Mesenchymal stem cell (in vitro differentiated cells and primary cell): ENCODE data around the gene CCDC158.

ENCODE experiments used
- DNase-seq: peaks from one replicate; pipeline ENCODE4 v3.0.0-alpha.2; 2013
- H2AFZ ChIP-seq: one replicate; pipeline ENCODE4 v1.6.1; 2013; ENCODE audit warnings: low read depth, mild to moderate bottlenecking, control low read depth, inconsistent platforms, low read length, moderate library complexity
- H2AK5ac ChIP-seq: 2 replicates; pipeline ENCODE4 v1.6.1; 2013; ENCODE audit warnings: low read length, moderate library complexity, mild to moderate bottlenecking, inconsistent platforms; ENCODE audit not compliant: severe bottlenecking
- H2BK120ac ChIP-seq: one replicate; pipeline ENCODE4 v1.6.1; 2013; ENCODE audit warnings: low read depth, mild to moderate bottlenecking, inconsistent platforms, low read length, moderate library complexity
- H2BK12ac ChIP-seq, 2 experiments: one replicate each; pipeline ENCODE4 v1.6.1; 2013; ENCODE audit warnings: inconsistent platforms in 2 of 2, low read length in 2 of 2, mild to moderate bottlenecking in 2 of 2, moderate library complexity in 2 of 2, control low read depth in 1 of 2
- H2BK15ac ChIP-seq: one replicate; pipeline ENCODE4 v1.6.1; 2013; ENCODE audit warnings: mild to moderate bottlenecking, low read depth, inconsistent platforms; ENCODE audit not compliant: poor library complexity, severe bottlenecking
- H2BK5ac ChIP-seq: 2 replicates; pipeline ENCODE4 v1.6.1; 2013; ENCODE audit warnings: low read depth, mild to moderate bottlenecking, low read length, control low read depth, inconsistent platforms; ENCODE audit not compliant: poor library complexity, severe bottlenecking
- H3K14ac ChIP-seq, 2 experiments: one replicate each; pipeline ENCODE4 v1.6.1; 2013; ENCODE audit warnings: inconsistent platforms in 2 of 2, low read length in 2 of 2, control low read depth in 1 of 2, mild to moderate bottlenecking in 1 of 2, moderate library complexity in 1 of 2
- H3K18ac ChIP-seq, 2 experiments: one replicate each; pipeline ENCODE4 v1.6.1; 2013; ENCODE audit warnings: inconsistent platforms in 2 of 2, low read length in 2 of 2, control low read depth in 1 of 2, low read depth in 1 of 2, mild to moderate bottlenecking in 1 of 2
- H3K23ac ChIP-seq, 2 experiments: one replicate each; pipeline ENCODE4 v1.6.1; 2013; ENCODE audit warnings: inconsistent platforms in 2 of 2, low read length in 2 of 2, mild to moderate bottlenecking in 2 of 2, moderate library complexity in 2 of 2, control low read depth in 1 of 2
- H3K27ac ChIP-seq: 2 replicates; pipeline ENCODE4 v1.5.1; 2013; ENCODE audit warnings: mild to moderate bottlenecking, moderate library complexity, low read length, control low read depth, inconsistent platforms; ENCODE audit not compliant: poor library complexity, severe bottlenecking
- H3K27me3 ChIP-seq, 2 experiments: 2 replicates each; pipeline versions ENCODE4 v1.6.1 to v1.7.0; 2013; ENCODE audit warnings: low read length in 2 of 2, mild to moderate bottlenecking in 2 of 2, moderate library complexity in 2 of 2, control low read depth in 1 of 2, inconsistent platforms in 1 of 2; ENCODE audit not compliant: control insufficient read depth in 1 of 2, insufficient read depth in 1 of 2
- H3K36me3 ChIP-seq, 2 experiments: 2 replicates each; pipeline versions ENCODE4 v1.6.1 to v1.7.0; 2013; ENCODE audit warnings: low read length in 2 of 2, control low read depth in 1 of 2, inconsistent platforms in 1 of 2, low read depth in 1 of 2, mild to moderate bottlenecking in 1 of 2; ENCODE audit not compliant: insufficient read depth in 2 of 2, control insufficient read depth in 1 of 2
- H3K4ac ChIP-seq, 2 experiments: one replicate each; pipeline ENCODE4 v1.6.1; 2013; ENCODE audit warnings: inconsistent platforms in 2 of 2, low read length in 2 of 2, mild to moderate bottlenecking in 2 of 2, moderate library complexity in 2 of 2, control low read depth in 1 of 2, low read depth in 1 of 2
- H3K4me1 ChIP-seq: 2 replicates; pipeline ENCODE4 v1.6.1; 2013; ENCODE audit warnings: low read depth, low read length, control low read depth; ENCODE audit not compliant: control insufficient read depth, insufficient read depth
- H3K4me2 ChIP-seq: 2 replicates; pipeline ENCODE4 v1.6.1; 2013; ENCODE audit warnings: low read length, mild to moderate bottlenecking, inconsistent platforms; ENCODE audit not compliant: poor library complexity, severe bottlenecking
- H3K4me3 ChIP-seq, 2 experiments: 2 replicates each; pipeline versions ENCODE4 v1.5.1 to v1.7.0; 2013; ENCODE audit warnings: low read length in 2 of 2, mild to moderate bottlenecking in 2 of 2, control low read depth in 1 of 2, low read depth in 1 of 2; ENCODE audit not compliant: insufficient read depth in 1 of 2
- H3K79me1 ChIP-seq: replicated peaks from 2 replicates; pipeline ENCODE4 v1.6.1; 2013; ENCODE audit warnings: mild to moderate bottlenecking, control low read depth, low read length, inconsistent platforms; ENCODE audit not compliant: poor library complexity, severe bottlenecking
- H3K9ac ChIP-seq: 2 replicates; pipeline ENCODE4 v1.7.0; 2013; ENCODE audit warnings: mild to moderate bottlenecking, low read length, moderate library complexity
- H3K9me3 ChIP-seq: 2 replicates; pipeline ENCODE4 v1.7.0; 2013; ENCODE audit warnings: mild to moderate bottlenecking, low read length; ENCODE audit not compliant: control insufficient read depth
- H4K8ac ChIP-seq: one replicate; pipeline ENCODE4 v1.6.1; 2013; ENCODE audit warnings: inconsistent platforms, mild to moderate bottlenecking, low read length, moderate library complexity
- H4K91ac ChIP-seq: one replicate; pipeline ENCODE4 v1.6.1; 2013; ENCODE audit warnings: mild to moderate bottlenecking, low read length, inconsistent platforms
- WGBS: methylation state at CpG from one replicate; pipeline ENCODE4 v1.1.7; 2013; ENCODE audit warnings: mixed read lengths; 5-methylcytosine and 5-hydroxymethylcytosine counted together

CCDC158 gene

GRCh38 chr4:76385974-76386373, 35.0 kb downstream of the CCDC158 start:
- 86% methylated on average over 2 of the region's 6 CpGs for whole genome bisulfite sequencing
- H3K14ac ChIP-seq: no peak overlapping the region
- H2BK12ac ChIP-seq: no peak overlapping the region
- DNase-seq: no peak
- H2BK15ac ChIP-seq: no peak overlapping the region
- H3K27me3 ChIP-seq: no peaks in the 10 kb centered on the region
- no peak overlapping the region for H2BK120ac ChIP-seq
- H3K9ac ChIP-seq: no peak overlapping the region
- no peak overlapping the region for H3K27ac ChIP-seq
- no peak overlapping the region for H3K4ac ChIP-seq
- H3K18ac ChIP-seq: no peak overlapping the region
- no peak overlapping the region for H4K91ac ChIP-seq
- no peak overlapping the region for H4K8ac ChIP-seq
- peaks cover 8% of the 10 kb centered on the region for H3K9me3 ChIP-seq
- no peaks in the 10 kb centered on the region for H3K4me1 ChIP-seq
- no peaks in the 10 kb centered on the region for H3K36me3 ChIP-seq
- H3K23ac ChIP-seq: no peak overlapping the region
- H3K79me1 ChIP-seq: no peaks in the 10 kb centered on the region
- no peak overlapping the region for H3K4me2 ChIP-seq
- no peak overlapping the region for H3K4me3 ChIP-seq
- H2AK5ac ChIP-seq: no peak overlapping the region
- no peak overlapping the region for H2AFZ ChIP-seq
- H2BK5ac ChIP-seq: no peak overlapping the region

GRCh38 chr4:76384052-76384451, 36.9 kb downstream of the CCDC158 start:
- H3K36me3 ChIP-seq: no peaks in the 10 kb centered on the region
- no peak for DNase-seq
- H2AK5ac ChIP-seq: no peak overlapping the region
- H3K9me3 ChIP-seq: peaks cover 4% of the 10 kb centered on the region
- H3K4me3 ChIP-seq: no peak overlapping the region
- H4K8ac ChIP-seq: no peak overlapping the region
- H2BK12ac ChIP-seq: no peak overlapping the region
- H3K79me1 ChIP-seq: no peaks in the 10 kb centered on the region
- H3K27ac ChIP-seq: no peak overlapping the region
- H3K23ac ChIP-seq: no peak overlapping the region
- no peak overlapping the region for H3K4ac ChIP-seq
- H3K14ac ChIP-seq: no peak overlapping the region
- no peak overlapping the region for H4K91ac ChIP-seq
- H3K18ac ChIP-seq: no peak overlapping the region
- no peak overlapping the region for H3K9ac ChIP-seq
- no peaks in the 10 kb centered on the region for H3K4me1 ChIP-seq
- H2AFZ ChIP-seq: no peak overlapping the region
- H2BK120ac ChIP-seq: no peak overlapping the region
- H3K4me2 ChIP-seq: no peak overlapping the region
- H3K27me3 ChIP-seq: no peaks in the 10 kb centered on the region
- WGBS: 91% methylated on average over 3 of the region's 4 CpGs
- H2BK15ac ChIP-seq: no peak overlapping the region
- no peak overlapping the region for H2BK5ac ChIP-seq

- Histone ChIP-seq H3K27me3 (no peaks in the 10 kb centered on the region), H2BK15ac (no peak overlapping the region), H2BK12ac (no peak overlapping the region), H3K27ac (no peak overlapping the region), H2BK120ac (no peak overlapping the region), H4K8ac (no peak overlapping the region), H3K79me1 (no peaks in the 10 kb centered on the region), H2AK5ac (no peak overlapping the region), H3K14ac (no peak overlapping the region), H3K4me3 (no peak overlapping the region), H3K9me3 (peaks cover 4% of the 10 kb centered on the region), H4K91ac (no peak overlapping the region), H3K9ac (no peak overlapping the region), H3K18ac (no peak overlapping the region), H3K4me2 (no peak overlapping the region), H3K23ac (no peak overlapping the region), H3K4ac (no peak overlapping the region), H2BK5ac (no peak overlapping the region), H2AFZ (no peak overlapping the region), H3K4me1 (no peaks in the 10 kb centered on the region), H3K36me3 (no peaks in the 10 kb centered on the region)
- 75% methylated on average over 1 of the region's 2 CpGs for WGBS
- no peak for DNase-seq
Observed at GRCh38 chr4:76383001-76383400, 37.9 kb downstream of the CCDC158 start.

GRCh38 chr4:76381986-76382385, 39.0 kb downstream of the CCDC158 start:
- H3K14ac ChIP-seq: no peak overlapping the region
- H2AFZ ChIP-seq: no peak overlapping the region
- no peak overlapping the region for H3K9ac ChIP-seq
- H2AK5ac ChIP-seq: no peak overlapping the region
- H3K18ac ChIP-seq: no peak overlapping the region
- no peak overlapping the region for H3K4me2 ChIP-seq
- no peaks in the 10 kb centered on the region for H3K27me3 ChIP-seq
- DNase-seq: no peak
- H3K23ac ChIP-seq: no peak overlapping the region
- H4K8ac ChIP-seq: no peak overlapping the region
- H3K27ac ChIP-seq: no peak overlapping the region
- no peak overlapping the region for H3K4ac ChIP-seq
- H2BK12ac ChIP-seq: no peak overlapping the region
- H3K9me3 ChIP-seq: peaks cover 4% of the 10 kb centered on the region
- 90% methylated on average over 2 of the region's 3 CpGs for WGBS
- no peaks in the 10 kb centered on the region for H3K79me1 ChIP-seq
- no peak overlapping the region for H3K4me3 ChIP-seq
- no peaks in the 10 kb centered on the region for H3K36me3 ChIP-seq
- no peak overlapping the region for H2BK5ac ChIP-seq
- no peak overlapping the region for H2BK15ac ChIP-seq
- peaks cover 2% of the 10 kb centered on the region for H3K4me1 ChIP-seq
- no peak overlapping the region for H2BK120ac ChIP-seq
- no peak overlapping the region for H4K91ac ChIP-seq
